D721Med (cell line): ENCODE measurements around the gene HSPB6.
A peak's percentile ranks its signal among the peaks of the same experiment; 100 is the strongest.
"Not testable (repeated sequence)": the region's sequence is repeated elsewhere in the genome, so short reads cannot be mapped to it uniquely, and the experiment has no call there.

ENCODE experiments used
- DNase-seq: peaks from one replicate; pipeline ENCODE4 v3.0.0; 2011; ENCODE audit warnings: low spot score; ENCODE audit not compliant: insufficient read length
- FAIRE-seq: peaks from 2 replicates; lab custom pipeline; 2011; peaks lifted over from hg19 to GRCh38; lab: Jason Lieb, UNC
- TF ChIP-seq, protein P1 (sequence below): IDR thresholded peaks from 2 replicates; pipeline ENCODE4 v1.5.1; 2012; ENCODE audit warnings: mild to moderate bottlenecking, control low read depth; ENCODE audit not compliant: insufficient read depth; ENCODE audit errors: missing control alignments

HSPB6 gene

DNA sequence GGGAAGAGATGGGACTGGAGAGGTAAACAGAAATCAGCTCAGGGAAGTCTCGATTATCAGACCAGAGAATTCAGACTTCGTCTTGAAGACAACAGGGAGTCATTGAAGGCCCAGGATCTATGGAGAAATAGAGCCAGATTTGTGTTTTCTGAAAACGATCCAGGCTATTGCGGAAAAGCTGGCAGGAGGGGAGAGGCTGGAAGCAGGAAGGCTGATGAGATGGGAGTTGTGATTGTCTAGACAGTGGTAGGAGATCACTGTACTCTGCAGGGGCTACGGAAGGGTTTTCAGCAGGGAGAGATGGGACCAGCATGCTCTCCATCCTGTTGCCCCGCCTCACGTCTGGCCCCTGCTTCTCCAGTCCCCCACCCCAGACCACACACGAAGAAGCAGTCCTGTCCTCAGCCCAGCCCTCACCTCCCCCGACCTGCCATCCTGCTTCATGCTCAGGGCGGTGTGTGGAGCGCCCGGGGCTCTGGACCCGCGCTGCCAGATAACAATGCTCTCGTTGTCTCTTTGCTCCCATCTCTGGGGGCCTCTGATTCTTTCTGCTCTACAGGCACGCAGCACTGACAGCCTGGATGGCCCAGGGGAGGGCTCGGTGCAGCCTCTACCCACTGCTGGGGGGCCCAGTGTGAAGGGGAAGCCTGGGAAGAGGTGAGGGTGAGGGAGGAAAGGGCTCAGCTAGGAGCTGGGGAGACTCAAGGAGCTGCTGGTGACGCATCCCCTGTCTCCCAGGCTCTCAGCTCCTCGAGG is 20.4 kb upstream of the HSPB6 start:
- TF ChIP-seq, protein P1, sequence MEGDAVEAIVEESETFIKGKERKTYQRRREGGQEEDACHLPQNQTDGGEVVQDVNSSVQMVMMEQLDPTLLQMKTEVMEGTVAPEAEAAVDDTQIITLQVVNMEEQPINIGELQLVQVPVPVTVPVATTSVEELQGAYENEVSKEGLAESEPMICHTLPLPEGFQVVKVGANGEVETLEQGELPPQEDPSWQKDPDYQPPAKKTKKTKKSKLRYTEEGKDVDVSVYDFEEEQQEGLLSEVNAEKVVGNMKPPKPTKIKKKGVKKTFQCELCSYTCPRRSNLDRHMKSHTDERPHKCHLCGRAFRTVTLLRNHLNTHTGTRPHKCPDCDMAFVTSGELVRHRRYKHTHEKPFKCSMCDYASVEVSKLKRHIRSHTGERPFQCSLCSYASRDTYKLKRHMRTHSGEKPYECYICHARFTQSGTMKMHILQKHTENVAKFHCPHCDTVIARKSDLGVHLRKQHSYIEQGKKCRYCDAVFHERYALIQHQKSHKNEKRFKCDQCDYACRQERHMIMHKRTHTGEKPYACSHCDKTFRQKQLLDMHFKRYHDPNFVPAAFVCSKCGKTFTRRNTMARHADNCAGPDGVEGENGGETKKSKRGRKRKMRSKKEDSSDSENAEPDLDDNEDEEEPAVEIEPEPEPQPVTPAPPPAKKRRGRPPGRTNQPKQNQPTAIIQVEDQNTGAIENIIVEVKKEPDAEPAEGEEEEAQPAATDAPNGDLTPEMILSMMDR: no peak
- DNase-seq (no peak), FAIRE-seq (no peak)

- FAIRE-seq: no peak
- no peak for DNase-seq
- TF ChIP-seq, protein P1: no peak
These were observed 19.4 kb upstream of the HSPB6 start for GRCh38 chr19:35776102-35776788.

- TF ChIP-seq, protein P1: no peak
- FAIRE-seq (no peak), DNase-seq (peak; percentile 74)
These were observed 18.7 kb upstream of the HSPB6 start, which contains the start of gene ARHGAP33 for GRCh38 chr19:35775298-35776101. Gene ARHGAP33, plus strand, starts transcription at chr19:35775564. Its CDS starts 95 bp downstream, at chr19:35775659.

DNA sequence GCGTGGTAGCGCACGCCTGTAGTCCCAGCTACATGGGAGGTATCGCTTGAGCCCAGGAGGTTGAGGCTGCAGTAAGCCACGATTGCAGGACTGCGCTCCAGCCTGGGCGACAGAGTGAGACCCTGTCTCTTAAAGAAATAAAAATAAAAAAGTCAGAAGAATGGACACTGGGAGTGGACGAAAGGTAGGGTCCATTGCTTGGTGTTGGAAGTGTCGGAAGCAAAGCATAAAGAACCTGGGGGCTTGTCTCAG is 18.1 kb upstream of the HSPB6 start:
- FAIRE-seq: no peak

DNA sequence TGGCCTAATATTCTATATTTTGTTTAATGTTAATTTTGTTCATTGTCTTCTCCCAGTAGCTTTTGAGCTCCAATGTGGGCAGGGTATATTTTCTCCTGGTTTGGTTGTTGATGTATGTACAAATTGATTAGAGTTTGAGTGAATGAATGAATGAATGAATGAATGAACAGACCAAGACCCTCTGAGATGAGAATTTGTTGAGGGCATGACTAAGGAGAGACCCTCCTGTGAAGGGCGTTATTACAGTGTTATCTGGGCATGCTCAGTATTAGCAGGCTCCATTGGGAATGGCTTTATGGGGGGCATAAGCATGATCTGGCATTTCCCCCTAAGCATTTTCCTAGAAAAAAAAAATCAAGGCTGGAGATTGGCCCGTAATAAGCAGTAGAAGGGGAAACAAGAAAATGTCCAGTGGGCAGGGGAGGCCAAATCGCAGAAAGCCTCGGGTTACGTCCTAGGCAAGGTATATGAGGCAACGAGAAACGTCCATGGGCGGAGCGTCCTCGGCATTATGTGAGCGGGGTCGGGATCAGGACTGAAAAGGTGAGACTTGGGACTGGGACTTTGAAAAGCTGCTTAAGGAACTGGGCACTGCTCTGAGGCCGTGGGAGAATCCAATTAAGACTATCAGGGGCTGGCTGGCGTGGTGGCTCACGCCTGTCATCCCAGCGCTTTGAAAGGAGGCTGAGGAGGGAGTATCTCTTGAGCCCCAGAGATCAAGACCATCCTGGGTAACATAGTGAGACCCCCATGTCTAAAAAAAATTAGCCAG is 17.6 kb upstream of the HSPB6 start:
- no peak for DNase-seq
- TF ChIP-seq, protein P1: no peak
- FAIRE-seq: no peak

More for the DNA sequence above, 18.1 kb upstream of the HSPB6 start:
- DNase-seq: no peak
- TF ChIP-seq, protein P1: no peak

- TF ChIP-seq, protein P1: no peak
- no peak for FAIRE-seq
These were observed 16.4 kb upstream of the HSPB6 start for GRCh38 chr19:35773020-35773806.

GRCh38 chr19:35772362-35772761 is 15.5 kb upstream of the HSPB6 start:
- DNase-seq, FAIRE-seq: not testable (repeated sequence)

More at GRCh38 chr19:35773020-35773806, 16.4 kb upstream of the HSPB6 start:
- no peak for DNase-seq
